ENCODE data around the gene NEDD4L. TPM values are rescaled to one million over a fixed set of nuclear protein-coding genes. Genes with fewer than 3 reads are reported as not detected.
A peak's percentile ranks its signal among the peaks of the same experiment; 100 is the strongest.

NEDD4L gene
- total RNA-seq, 1 experiment from 2014 or later, result 57.4 TPM

DNA sequence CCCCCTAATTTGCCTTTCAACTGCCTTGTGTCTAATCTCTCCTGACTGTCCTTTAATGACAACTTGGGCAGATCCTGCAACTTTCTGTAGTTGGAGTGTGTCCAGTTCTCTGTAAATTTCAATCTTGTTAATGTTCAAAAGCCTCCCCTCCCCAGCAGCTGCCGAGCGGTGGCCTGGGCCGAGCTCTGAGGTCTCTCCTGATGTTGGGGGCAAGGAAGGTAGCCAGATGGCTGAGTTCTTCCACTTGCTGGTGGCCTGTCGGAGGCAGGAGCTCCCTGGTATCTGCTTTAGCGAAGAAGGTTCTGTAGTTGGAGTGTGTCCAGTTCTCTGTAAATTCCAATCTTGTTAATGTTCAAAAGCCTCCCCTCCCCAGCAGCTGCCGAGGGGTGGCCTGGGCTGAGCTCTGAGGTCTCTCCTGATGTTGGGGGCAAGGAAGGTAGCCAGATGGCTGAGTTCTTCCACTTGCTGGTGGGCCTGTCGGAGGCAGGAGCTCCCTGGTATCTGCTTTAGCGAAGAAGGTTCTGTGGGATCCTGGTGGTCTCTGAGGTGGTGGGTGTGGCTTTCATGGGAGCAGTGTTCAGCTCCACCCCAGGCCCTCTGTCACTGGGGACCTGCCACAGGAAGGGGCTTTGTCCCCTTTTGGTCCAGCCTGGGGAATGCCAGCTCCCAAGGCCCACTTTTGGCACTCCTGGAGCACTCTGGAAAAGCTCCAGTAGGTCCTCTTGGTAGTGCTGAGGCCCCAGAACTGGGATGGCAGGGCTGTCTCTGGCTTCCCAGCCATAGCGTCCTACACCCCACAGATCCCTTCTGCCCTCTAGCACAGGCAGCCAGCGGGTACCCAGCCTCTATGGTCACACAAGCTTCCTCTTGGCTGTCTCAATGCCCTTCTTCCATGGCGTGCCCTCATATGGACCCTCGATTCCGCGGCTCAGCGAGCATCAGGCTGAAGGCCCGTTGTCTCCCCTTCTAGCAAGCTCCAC, 373.0 kb downstream of the NEDD4L start:
- CTCF ChIA-PET, result no interaction called here
- no peaks in the 10 kb centered on the region for H3K79me2 ChIP-seq (ENCODE audit: low read depth)
- intact Hi-C loops (cut with micrococcal nuclease; ENCODE audit: unreplicated experiment), result no loop called here
- H3K4me1 ChIP-seq (replicated peaks; ENCODE audit: insufficient read depth), result peaks cover 25% of the 10 kb centered on the region
- peak overlapping the region; percentile 50 for H3K27ac ChIP-seq
- no TSS peak for BruUV-seq (replicated peaks)
- TF ChIP-seq CTCF (conservative IDR thresholded peaks at IDR 0.05), result no peak
- no peaks in the 10 kb centered on the region for H4K20me1 ChIP-seq (ENCODE audit: insufficient read depth)
- H2AFZ ChIP-seq, result 0 out of 2 replicates have a peak overlapping the region, but pooled peaks have one; percentile 29
- POLR2A ChIA-PET (ENCODE audit: unreplicated experiment), result no interaction called here
- no peaks in the 10 kb centered on the region for H3K9me2 ChIP-seq (ENCODE audit: insufficient read depth)
- no peak overlapping the region for H3K4me3 ChIP-seq
- no peaks in the 10 kb centered on the region for H3K9me3 ChIP-seq (ENCODE audit: insufficient read depth, low read depth)
- H3F3A ChIP-seq (ENCODE audit: insufficient read depth, low read depth), result peaks cover 14% of the 10 kb centered on the region; the same call in 1 of the 2 replicates
- H3K27me3 ChIP-seq (ENCODE audit: insufficient read depth, low read depth), result no peaks in the 10 kb centered on the region
- peak in 1 of 2 experiments; percentile 4 for DNase-seq
- H3K36me3 ChIP-seq (ENCODE audit: low read depth), result no peaks in the 10 kb centered on the region
- H3K4me2 ChIP-seq, result peak overlapping the region; percentile 30

GRCh38 chr18:58417752-58418151, 373.7 kb downstream of the NEDD4L start:
- no peaks in the 10 kb centered on the region for H3K9me3 ChIP-seq (ENCODE audit: insufficient read depth, low read depth)
- ChIA-PET CTCF (no interaction called here), POLR2A (ENCODE audit: unreplicated experiment) (no interaction called here)
- peak; percentile 2 to 85 for DNase-seq
- H3K27me3 ChIP-seq (ENCODE audit: insufficient read depth, low read depth), result no peaks in the 10 kb centered on the region
- peaks cover 25% of the 10 kb centered on the region for H3K4me1 ChIP-seq (replicated peaks; ENCODE audit: insufficient read depth)
- peak overlapping the region; percentile 30 for H3K4me2 ChIP-seq
- H3K79me2 ChIP-seq (ENCODE audit: low read depth), result no peaks in the 10 kb centered on the region
- 0 out of 2 replicates have a peak overlapping the region, but pooled peaks have one; percentile 29 for H2AFZ ChIP-seq
- H3K9me2 ChIP-seq (ENCODE audit: insufficient read depth), result no peaks in the 10 kb centered on the region
- H4K20me1 ChIP-seq (ENCODE audit: insufficient read depth), result no peaks in the 10 kb centered on the region
- H3K36me3 ChIP-seq (ENCODE audit: low read depth), result no peaks in the 10 kb centered on the region
- peak overlapping the region; percentile 50 for H3K27ac ChIP-seq
- H3K4me3 ChIP-seq, result no peak overlapping the region
- intact Hi-C loops (cut with micrococcal nuclease; ENCODE audit: unreplicated experiment), result no loop called here
- no TSS peak for BruUV-seq (replicated peaks)
- TF ChIP-seq CTCF (conservative IDR thresholded peaks at IDR 0.05), result no peak
- H3F3A ChIP-seq (ENCODE audit: insufficient read depth, low read depth), result peaks cover 14% of the 10 kb centered on the region; the same call in 1 of the 2 replicates

GRCh38 chr18:58418361-58418760, 374.3 kb downstream of the NEDD4L start:
- H3K9me2 ChIP-seq (ENCODE audit: insufficient read depth), result no peaks in the 10 kb centered on the region
- no TSS peak for BruUV-seq (replicated peaks)
- H3K79me2 ChIP-seq (ENCODE audit: low read depth), result no peaks in the 10 kb centered on the region
- H3K27ac ChIP-seq, result no peak overlapping the region
- H3K9me3 ChIP-seq (ENCODE audit: insufficient read depth, low read depth), result no peaks in the 10 kb centered on the region
- H3K4me2 ChIP-seq, result peak overlapping the region; percentile 30; the same call in 1 of the 2 replicates
- no peak overlapping the region for H3K4me3 ChIP-seq
- TF ChIP-seq EZH2 (IDR thresholded peaks at IDR 0.05; ENCODE audit: low read depth) (no peak), CTCF (conservative IDR thresholded peaks at IDR 0.05) (no peak)
- no peak overlapping the region for H2AFZ ChIP-seq
- intact Hi-C loops (cut with micrococcal nuclease; ENCODE audit: unreplicated experiment), result no loop called here
- no peaks in the 10 kb centered on the region for H3K27me3 ChIP-seq (ENCODE audit: insufficient read depth, low read depth)
- H4K20me1 ChIP-seq (ENCODE audit: insufficient read depth), result no peaks in the 10 kb centered on the region
- POLR2A ChIA-PET (ENCODE audit: unreplicated experiment), result no interaction called here
- H3F3A ChIP-seq (ENCODE audit: insufficient read depth, low read depth), result peaks cover 14% of the 10 kb centered on the region; the same call in 1 of the 2 replicates
- DNase-seq, result no peak
- peaks cover 25% of the 10 kb centered on the region for H3K4me1 ChIP-seq (replicated peaks; ENCODE audit: insufficient read depth)
- H3K36me3 ChIP-seq (ENCODE audit: low read depth), result no peaks in the 10 kb centered on the region
- CTCF ChIA-PET, result no interaction called here

Measured in PC-9 (cell line).